AG04449 (cell line): ENCODE data around the gene HCRTR1.

Experiments used
- CTCF ChIA-PET: fragments of 350-600 bp; formaldehyde crosslinking; extraction: SDS; loops from one replicate; lab custom pipeline; 2021; ENCODE audit warnings: antibody characterized with exemption; lab: Yijun Ruan, JAX
- POLR2A ChIA-PET: fragments of 400-600, 350-600 bp; formaldehyde crosslinking; extraction: SDS; loops from one replicate; lab custom pipeline; 2020; ENCODE audit warnings: antibody characterized with exemption, inconsistent platforms; lab: Yijun Ruan, JAX
- DNase-seq: peaks from one replicate; pipeline ENCODE4 v3.0.0-alpha.2; 2010; ENCODE audit warnings: low read depth, low spot score
- H3K4me3 ChIP-seq: 2 replicates; pipeline ENCODE4 v1.5.1; 2011; ENCODE audit warnings: low read depth, mild to moderate bottlenecking, control low read depth, low read length
- CTCF ChIP-seq: IDR thresholded peaks from one replicate; pipeline ENCODE4 v1.5.1; 2011; ENCODE audit warnings: mild to moderate bottlenecking, moderate library complexity, low read length, control low read depth, inconsistent platforms; ENCODE audit not compliant: insufficient read depth; ENCODE audit errors: missing control alignments

HCRTR1 gene

GRCh38 chr1:31623365-31623764 lies 5.9 kb downstream of the HCRTR1 start:
- no peak for TF ChIP-seq CTCF
- CTCF ChIA-PET = interaction anchor here (1.1 to 1.3 kb wide), 2 partner anchors 10 to 13 kb away, joined by 3 to 4 read pairs; no protein-coding TSS in a partner anchor
- POLR2A ChIA-PET = no interaction called here
- H3K4me3 ChIP-seq = no peak overlapping the region
- DNase-seq = no peak

GRCh38 chr1:31624309-31624708 lies 6.8 kb downstream of the HCRTR1 start:
- no peak overlapping the region for H3K4me3 ChIP-seq
- POLR2A ChIA-PET = no interaction called here
- CTCF ChIA-PET = interaction anchor here (1.3 kb wide), 1 partner anchor 9 kb away, joined by 3 read pairs; no protein-coding TSS in a partner anchor
- no peak for DNase-seq
- no peak for TF ChIP-seq CTCF

- ChIA-PET POLR2A (no interaction called here), CTCF (interaction anchor here (0.8 kb wide), 1 partner anchor 121 kb away, joined by 3 read pairs; no protein-coding TSS in a partner anchor)
- no peak overlapping the region for H3K4me3 ChIP-seq
- no peak for DNase-seq
- no peak for TF ChIP-seq CTCF
These were observed 7.4 kb downstream of the HCRTR1 start for GRCh38 chr1:31624731-31625514.

GRCh38 chr1:31625561-31626222 lies 8.2 kb downstream of the HCRTR1 start:
- POLR2A ChIA-PET = no interaction called here

GRCh38 chr1:31626223-31627207 lies 9.0 kb downstream of the HCRTR1 start:
- no peak overlapping the region for H3K4me3 ChIP-seq
- DNase-seq = no peak
- ChIA-PET CTCF (interaction anchor here (0.7 to 4.6 kb wide), 4 partner anchors 8 to 37 kb away, joined by 3 to 35 read pairs (median 4); partner anchors contain the start of gene HCRTR1), POLR2A (no interaction called here)
- no peak for TF ChIP-seq CTCF

More at GRCh38 chr1:31625561-31626222, 8.2 kb downstream of the HCRTR1 start:
- CTCF ChIA-PET = interaction anchor here (0.8 to 4.6 kb wide), 3 partner anchors 7 to 120 kb away, joined by 3 to 35 read pairs (median 4); partner anchors contain the start of gene HCRTR1
- H3K4me3 ChIP-seq = no peak overlapping the region
- DNase-seq = no peak
- no peak for TF ChIP-seq CTCF
